ENCODE measurements around the gene RCL1.
"Not testable (repeated sequence)": the region's sequence is repeated elsewhere in the genome, so short reads cannot be mapped to it uniquely, and the experiment has no call there.

The RCL1 gene

GRCh38 chr9:4780651-4781050 is 12.1 kb upstream of the RCL1 start:
- no peaks in the 10 kb centered on the region for H3K36me3 ChIP-seq (replicated peaks; ENCODE audit: insufficient read depth, low read length)
- no peaks in the 10 kb centered on the region for H3F3A ChIP-seq (ENCODE audit: insufficient read depth, low read length)
- no peaks in the 10 kb centered on the region for H3K9me2 ChIP-seq (replicated peaks; ENCODE audit: insufficient read depth, low read length)
- H3K4me3 ChIP-seq (ENCODE audit: low read length), result no peak overlapping the region
- H3K79me2 ChIP-seq (ENCODE audit: low read length), result no peaks in the 10 kb centered on the region
- no peak overlapping the region for H3K9ac ChIP-seq (ENCODE audit: low read length)
- no peak for TF ChIP-seq EZH2 (optimal IDR thresholded peaks at IDR 0.05; ENCODE audit: low read depth, low read length)
- TF ChIP-seq, protein P1, sequence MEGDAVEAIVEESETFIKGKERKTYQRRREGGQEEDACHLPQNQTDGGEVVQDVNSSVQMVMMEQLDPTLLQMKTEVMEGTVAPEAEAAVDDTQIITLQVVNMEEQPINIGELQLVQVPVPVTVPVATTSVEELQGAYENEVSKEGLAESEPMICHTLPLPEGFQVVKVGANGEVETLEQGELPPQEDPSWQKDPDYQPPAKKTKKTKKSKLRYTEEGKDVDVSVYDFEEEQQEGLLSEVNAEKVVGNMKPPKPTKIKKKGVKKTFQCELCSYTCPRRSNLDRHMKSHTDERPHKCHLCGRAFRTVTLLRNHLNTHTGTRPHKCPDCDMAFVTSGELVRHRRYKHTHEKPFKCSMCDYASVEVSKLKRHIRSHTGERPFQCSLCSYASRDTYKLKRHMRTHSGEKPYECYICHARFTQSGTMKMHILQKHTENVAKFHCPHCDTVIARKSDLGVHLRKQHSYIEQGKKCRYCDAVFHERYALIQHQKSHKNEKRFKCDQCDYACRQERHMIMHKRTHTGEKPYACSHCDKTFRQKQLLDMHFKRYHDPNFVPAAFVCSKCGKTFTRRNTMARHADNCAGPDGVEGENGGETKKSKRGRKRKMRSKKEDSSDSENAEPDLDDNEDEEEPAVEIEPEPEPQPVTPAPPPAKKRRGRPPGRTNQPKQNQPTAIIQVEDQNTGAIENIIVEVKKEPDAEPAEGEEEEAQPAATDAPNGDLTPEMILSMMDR (IDR thresholded peaks at IDR 0.05; ENCODE audit: low read length), result no peak
- no peak for TF ChIP-seq EZH2phosphoT487 (IDR thresholded peaks at IDR 0.05; ENCODE audit: low read length)
- DNase-seq, result no peak
- no peaks in the 10 kb centered on the region for H4K20me1 ChIP-seq (ENCODE audit: insufficient read depth, low read length)
- H3K27me3 ChIP-seq (replicated peaks; ENCODE audit: insufficient read depth, low read length), result no peaks in the 10 kb centered on the region
- no peak overlapping the region for H3K4me2 ChIP-seq (ENCODE audit: low read depth, low read length)
- no peak overlapping the region for H3K27ac ChIP-seq (ENCODE audit: low read length)
- no peaks in the 10 kb centered on the region for H3K4me1 ChIP-seq (ENCODE audit: low read length)
- H2AFZ ChIP-seq (ENCODE audit: low read length), result no peak overlapping the region
- no peaks in the 10 kb centered on the region for H3K9me3 ChIP-seq (replicated peaks; ENCODE audit: insufficient read depth, low read length)

DNA sequence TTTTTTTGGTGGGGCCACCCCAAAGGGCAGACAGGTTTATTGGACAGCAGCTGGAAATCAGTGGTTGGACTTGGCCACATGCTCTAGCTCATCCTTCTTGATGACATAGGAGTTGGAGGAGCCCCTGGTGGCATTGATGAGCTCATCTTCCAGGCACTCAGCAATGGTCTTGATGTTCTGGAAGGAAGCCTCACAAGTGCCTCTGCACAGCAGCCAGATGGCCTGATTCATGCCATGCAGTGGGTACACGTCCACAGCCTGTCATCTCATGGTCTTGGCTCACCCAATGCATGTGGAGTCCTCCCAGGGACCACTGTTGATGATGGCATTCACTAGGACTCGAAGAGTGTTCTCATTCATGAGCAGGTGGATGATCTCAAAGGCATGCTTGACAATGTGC is 11.3 kb upstream of the RCL1 start:
- H3F3A ChIP-seq (ENCODE audit: insufficient read depth, low read length), result no peaks in the 10 kb centered on the region
- no peak for TF ChIP-seq EZH2phosphoT487 (IDR thresholded peaks at IDR 0.05; ENCODE audit: low read length)
- TF ChIP-seq, protein P1 (IDR thresholded peaks at IDR 0.05; ENCODE audit: low read length), result no peak
- no peak for TF ChIP-seq EZH2 (optimal IDR thresholded peaks at IDR 0.05; ENCODE audit: low read depth, low read length)
- no peak for DNase-seq
- no peak overlapping the region for H2AFZ ChIP-seq (ENCODE audit: low read length)
- H3K36me3 ChIP-seq (replicated peaks; ENCODE audit: insufficient read depth, low read length), result no peaks in the 10 kb centered on the region
- H3K4me2 ChIP-seq (ENCODE audit: low read depth, low read length), result no peak overlapping the region
- H3K27ac ChIP-seq (ENCODE audit: low read length), result no peak overlapping the region
- H3K27me3 ChIP-seq (replicated peaks; ENCODE audit: insufficient read depth, low read length), result no peaks in the 10 kb centered on the region
- no peak overlapping the region for H3K4me3 ChIP-seq (ENCODE audit: low read length)
- H3K9ac ChIP-seq (ENCODE audit: low read length), result no peak overlapping the region
- no peaks in the 10 kb centered on the region for H3K4me1 ChIP-seq (ENCODE audit: low read length)
- H3K9me2 ChIP-seq (replicated peaks; ENCODE audit: insufficient read depth, low read length), result no peaks in the 10 kb centered on the region
- H3K79me2 ChIP-seq (ENCODE audit: low read length), result no peaks in the 10 kb centered on the region
- no peaks in the 10 kb centered on the region for H4K20me1 ChIP-seq (ENCODE audit: insufficient read depth, low read length)
- no peaks in the 10 kb centered on the region for H3K9me3 ChIP-seq (replicated peaks; ENCODE audit: insufficient read depth, low read length)

- not testable (repeated sequence) for H3K9ac ChIP-seq (ENCODE audit: low read length); H3F3A ChIP-seq (ENCODE audit: insufficient read depth, low read length); H3K36me3 ChIP-seq (replicated peaks; ENCODE audit: insufficient read depth, low read length); H3K4me3 ChIP-seq (ENCODE audit: low read length); DNase-seq; H3K9me3 ChIP-seq (replicated peaks; ENCODE audit: insufficient read depth, low read length); H3K9me2 ChIP-seq (replicated peaks; ENCODE audit: insufficient read depth, low read length); H3K4me2 ChIP-seq (ENCODE audit: low read depth, low read length); H3K79me2 ChIP-seq (ENCODE audit: low read length); H2AFZ ChIP-seq (ENCODE audit: low read length); H3K27ac ChIP-seq (ENCODE audit: low read length); H4K20me1 ChIP-seq (ENCODE audit: insufficient read depth, low read length); H3K4me1 ChIP-seq (ENCODE audit: low read length); H3K27me3 ChIP-seq (replicated peaks; ENCODE audit: insufficient read depth, low read length)
These were observed 9.6 kb upstream of the RCL1 start for GRCh38 chr9:4783191-4783590.

GRCh38 chr9:4784403-4784802 is 8.3 kb upstream of the RCL1 start:
- no peak for DNase-seq
- Histone ChIP-seq H2AFZ (ENCODE audit: low read length) (no peak overlapping the region), H3K27me3 (replicated peaks; ENCODE audit: insufficient read depth, low read length) (no peaks in the 10 kb centered on the region), H3K79me2 (ENCODE audit: low read length) (no peaks in the 10 kb centered on the region), H3K9ac (ENCODE audit: low read length) (no peak overlapping the region), H3K4me1 (ENCODE audit: low read length) (no peaks in the 10 kb centered on the region), H4K20me1 (ENCODE audit: insufficient read depth, low read length) (no peaks in the 10 kb centered on the region), H3F3A (ENCODE audit: insufficient read depth, low read length) (no peaks in the 10 kb centered on the region), H3K9me3 (replicated peaks; ENCODE audit: insufficient read depth, low read length) (no peaks in the 10 kb centered on the region), H3K36me3 (replicated peaks; ENCODE audit: insufficient read depth, low read length) (no peaks in the 10 kb centered on the region), H3K4me3 (ENCODE audit: low read length) (no peak overlapping the region), H3K9me2 (replicated peaks; ENCODE audit: insufficient read depth, low read length) (no peaks in the 10 kb centered on the region), H3K27ac (ENCODE audit: low read length) (no peak overlapping the region), H3K4me2 (ENCODE audit: low read depth, low read length) (no peak overlapping the region)
- TF ChIP-seq, protein P1 (IDR thresholded peaks at IDR 0.05; ENCODE audit: low read length), result no peak
- TF ChIP-seq EZH2phosphoT487 (IDR thresholded peaks at IDR 0.05; ENCODE audit: low read length), result no peak
- TF ChIP-seq EZH2 (optimal IDR thresholded peaks at IDR 0.05; ENCODE audit: low read depth, low read length), result no peak
